Uterus (tissue), 4 donors: Measurements from ENCODE around the gene PPP1R16B. TPM values are rescaled to one million over a fixed set of nuclear protein-coding genes. Genes with fewer than 3 reads are reported as not detected.
A peak's percentile ranks its signal among the peaks of the same experiment; 100 is the strongest.

Source experiments
- DNase-seq, 2 donors: peaks; one replicate each; pipeline ENCODE4 v3.0.0-alpha.2; 2019 to 2020
- H3K27ac ChIP-seq, 2 donors: fragments of 200-600 bp; sonication (generic); 1 replicate in 1 of 2; 2 replicates in 1 of 2; pipeline ENCODE4 v1.5.1; 2016 to 2018
- H3K27me3 ChIP-seq, 2 donors: fragments of 200-600 bp; sonication (generic); one replicate each; pipeline ENCODE4 v1.5.1; 2018 to 2019; ENCODE audit warnings: control low read depth in 1 of 2
- H3K36me3 ChIP-seq, 2 donors: fragments of 200-600 bp; sonication (generic); one replicate each; pipeline ENCODE4 v1.5.1; 2019; ENCODE audit warnings: control low read depth in 1 of 2
- H3K4me1 ChIP-seq, 2 donors: fragments of 200-600 bp; sonication (generic); one replicate each; pipeline ENCODE4 v1.5.1; 2018 to 2019; ENCODE audit warnings: control low read depth in 1 of 2
- H3K4me3 ChIP-seq, 2 donors: fragments of 200-600 bp; sonication (generic); 1 replicate in 1 of 2; 2 replicates in 1 of 2; pipeline ENCODE4 v1.5.1; 2018 to 2019; ENCODE audit warnings: mild to moderate bottlenecking in 1 of 2
- H3K9me3 ChIP-seq, 2 donors: fragments of 200-600 bp; sonication (generic); one replicate each; pipeline ENCODE4 v1.5.1; 2019; ENCODE audit warnings: control low read depth in 1 of 2
- CTCF ChIP-seq, 4 experiments: fragments of 200-600 bp in 2 of 4; fragments of 450-650 bp in 2 of 4; sonication (generic) in 2 of 4; IDR thresholded peaks; one replicate each; pipeline ENCODE4 v1.5.1; 2016 to 2019; ENCODE audit warnings: antibody characterized with exemption in 4 of 4, mild to moderate bottlenecking in 2 of 4, moderate library complexity in 1 of 4
- POLR2A ChIP-seq, 2 donors: fragments of 450-650 bp; IDR thresholded peaks; one replicate each; pipeline ENCODE4 v1.6.1; 2016; ENCODE audit warnings: antibody characterized with exemption in 2 of 2, mild to moderate bottlenecking in 1 of 2, moderate library complexity in 1 of 2
- intact Hi-C: fragments of 100-400 bp; cut with DNase I; formaldehyde crosslinking; loops from one replicate; pipeline ENCODE4 v1.15.1; 2023; ENCODE audit warnings: low total_unique reads
- total RNA-seq, 4 donors: library from RNA; depleted of rRNA in 3 of 4; stranded (reverse); fragments of >200 nt in 3 of 4; gene quantifications; one replicate each; pipeline versions ENCODE4 v1.1.0 to v1.2.4, GENCODE V29; 2014 to 2023
- donor health status: DM: yes; HTN: yes; CAD: no.

PPP1R16B gene
- total RNA-seq, 4 donors from 2014 or later = 7.6 to 15.8 (median 12.5) TPM

DNA sequence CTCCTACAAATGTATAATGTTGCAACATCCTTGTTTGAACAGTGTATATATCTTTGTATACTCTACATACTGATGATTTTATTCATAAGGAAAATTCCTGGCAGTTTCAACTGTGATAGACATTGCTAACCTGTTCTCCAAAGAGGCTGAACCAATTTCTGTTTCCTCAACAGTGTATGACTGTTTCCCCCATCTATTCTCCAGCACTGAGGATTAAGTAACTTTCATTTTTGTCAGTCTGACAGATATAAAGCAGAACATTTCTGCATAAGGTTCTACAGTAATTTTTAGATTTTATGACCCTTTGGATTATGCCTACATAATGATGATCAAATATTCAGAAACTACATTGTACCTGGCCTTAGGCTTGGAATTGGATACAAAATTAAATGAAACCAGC lies 9.9 kb downstream of the PPP1R16B start:
- Histone ChIP-seq H3K4me3 (no peak overlapping the region), H3K27ac (no peak overlapping the region), H3K4me1 (no peaks in the 10 kb centered on the region), H3K27me3 (no peaks in the 10 kb centered on the region), H3K9me3 (no peaks in the 10 kb centered on the region), H3K36me3 (no peaks in the 10 kb centered on the region)
- intact Hi-C loops = no loop called here
- TF ChIP-seq POLR2A (IDR thresholded peaks at IDR 0.05) = no peak
- TF ChIP-seq CTCF (IDR thresholded peaks at IDR 0.05) = no peak
- no peak for DNase-seq

GRCh38 chr20:38818113-38819065 lies 12.9 kb downstream of the PPP1R16B start:
- no peaks in the 10 kb centered on the region for H3K9me3 ChIP-seq
- intact Hi-C loops = no loop called here
- H3K27me3 ChIP-seq = no peaks in the 10 kb centered on the region
- TF ChIP-seq POLR2A (IDR thresholded peaks at IDR 0.05) (no peak), CTCF (IDR thresholded peaks at IDR 0.05) (no peak)
- no peaks in the 10 kb centered on the region for H3K36me3 ChIP-seq
- no peak for DNase-seq
- no peaks in the 10 kb centered on the region for H3K4me1 ChIP-seq
- H3K4me3 ChIP-seq = no peak overlapping the region
- no peak overlapping the region for H3K27ac ChIP-seq

DNA sequence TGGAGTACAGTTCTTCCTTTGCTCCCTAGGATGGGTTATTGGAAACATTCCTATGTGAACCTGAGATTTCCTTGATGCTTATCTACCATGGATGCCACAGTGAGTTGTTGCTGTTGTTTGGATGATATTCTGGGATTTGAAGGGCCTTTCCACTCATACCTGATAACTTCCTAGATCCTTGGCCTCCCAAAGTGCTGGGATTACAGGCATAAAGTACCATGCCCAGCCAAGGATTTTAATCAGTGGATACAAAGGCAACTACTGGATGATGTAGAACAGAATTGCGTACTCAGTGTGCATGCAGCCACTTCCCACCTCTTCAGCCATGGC lies 20.0 kb downstream of the PPP1R16B start:
- H3K27me3 ChIP-seq = no peaks in the 10 kb centered on the region
- DNase-seq = no peak
- H3K4me3 ChIP-seq = no peak overlapping the region
- no peaks in the 10 kb centered on the region for H3K9me3 ChIP-seq
- no peaks in the 10 kb centered on the region for H3K4me1 ChIP-seq
- H3K36me3 ChIP-seq = no peaks in the 10 kb centered on the region
- no peak for TF ChIP-seq CTCF (IDR thresholded peaks at IDR 0.05)
- no peak for TF ChIP-seq POLR2A (IDR thresholded peaks at IDR 0.05)
- intact Hi-C loops = no loop called here
- no peak overlapping the region for H3K27ac ChIP-seq

DNA sequence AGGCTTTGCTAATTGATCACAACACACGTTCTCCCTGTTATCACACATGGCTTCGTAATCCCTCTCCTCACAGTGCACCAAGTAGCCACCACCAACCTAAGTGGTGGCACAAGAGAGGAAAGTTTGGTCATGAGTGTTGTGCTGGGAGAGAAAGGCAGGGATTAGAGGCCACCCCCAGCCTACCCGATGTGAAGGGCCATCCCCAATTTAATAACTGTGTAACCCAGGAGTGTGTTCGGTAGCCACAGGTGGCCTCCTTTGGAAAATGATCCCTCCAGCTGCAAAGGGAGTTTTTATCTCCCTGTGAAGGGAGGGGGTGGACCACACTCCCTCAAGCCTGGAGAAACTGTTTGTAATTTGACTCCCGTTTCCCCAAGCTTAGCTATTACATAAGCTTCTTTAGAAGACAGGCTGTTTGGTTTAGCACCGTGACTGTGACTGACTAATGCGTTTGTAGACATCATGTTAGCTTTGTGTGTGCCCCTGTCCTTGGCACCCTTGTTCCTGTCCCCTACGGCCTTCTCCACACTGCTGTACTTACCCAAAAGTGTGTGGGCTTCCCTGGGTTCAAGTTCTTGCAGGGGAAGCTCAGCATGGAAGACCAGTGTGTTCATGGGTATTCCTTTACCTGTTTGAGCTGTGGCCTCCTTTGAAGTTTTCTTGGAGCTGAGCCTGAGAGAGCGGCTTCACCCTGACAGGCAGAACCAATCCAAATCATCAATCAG lies 20.6 kb downstream of the PPP1R16B start:
- TF ChIP-seq POLR2A (IDR thresholded peaks at IDR 0.05) (no peak), CTCF (IDR thresholded peaks at IDR 0.05) (no peak)
- no peak for DNase-seq
- intact Hi-C loops = no loop called here
- Histone ChIP-seq H3K4me3 (no peak overlapping the region), H3K27ac (no peak overlapping the region), H3K36me3 (no peaks in the 10 kb centered on the region), H3K4me1 (no peaks in the 10 kb centered on the region), H3K9me3 (no peaks in the 10 kb centered on the region), H3K27me3 (no peaks in the 10 kb centered on the region)

- TF ChIP-seq CTCF (IDR thresholded peaks at IDR 0.05) (no peak), POLR2A (IDR thresholded peaks at IDR 0.05) (no peak)
- no peaks in the 10 kb centered on the region for H3K36me3 ChIP-seq
- peak overlapping the region; percentile 28 to 45 for H3K27ac ChIP-seq
- no peak for DNase-seq
- H3K4me3 ChIP-seq = no peak overlapping the region
- intact Hi-C loops = no loop called here
- H3K9me3 ChIP-seq = no peaks in the 10 kb centered on the region
- no peaks in the 10 kb centered on the region for H3K27me3 ChIP-seq
- no peaks in the 10 kb centered on the region for H3K4me1 ChIP-seq
Observed at GRCh38 chr20:38827770-38828281, 22.3 kb downstream of the PPP1R16B start.
